Esophagus squamous epithelium (tissue), 4 donors: ENCODE measurements around the gene RNF135.

Source experiments
- POLR2A ChIP-seq, 4 donors: fragments of 450-650 bp; IDR thresholded peaks; one replicate each; pipeline ENCODE4 v1.6.1; 2017; ENCODE audit warnings: antibody characterized with exemption in 4 of 4, mild to moderate bottlenecking in 4 of 4, moderate library complexity in 3 of 4
- TF ChIP-seq, protein P1 (sequence below), 6 experiments: fragments of 450-650 bp in 4 of 6; fragments of 200-600 bp in 2 of 6; sonication (generic) in 2 of 6; IDR thresholded peaks; one replicate each; pipeline ENCODE4 v1.5.1; 2016 to 2019; ENCODE audit warnings: antibody characterized with exemption in 6 of 6, mild to moderate bottlenecking in 4 of 6, moderate library complexity in 4 of 6

DNA sequence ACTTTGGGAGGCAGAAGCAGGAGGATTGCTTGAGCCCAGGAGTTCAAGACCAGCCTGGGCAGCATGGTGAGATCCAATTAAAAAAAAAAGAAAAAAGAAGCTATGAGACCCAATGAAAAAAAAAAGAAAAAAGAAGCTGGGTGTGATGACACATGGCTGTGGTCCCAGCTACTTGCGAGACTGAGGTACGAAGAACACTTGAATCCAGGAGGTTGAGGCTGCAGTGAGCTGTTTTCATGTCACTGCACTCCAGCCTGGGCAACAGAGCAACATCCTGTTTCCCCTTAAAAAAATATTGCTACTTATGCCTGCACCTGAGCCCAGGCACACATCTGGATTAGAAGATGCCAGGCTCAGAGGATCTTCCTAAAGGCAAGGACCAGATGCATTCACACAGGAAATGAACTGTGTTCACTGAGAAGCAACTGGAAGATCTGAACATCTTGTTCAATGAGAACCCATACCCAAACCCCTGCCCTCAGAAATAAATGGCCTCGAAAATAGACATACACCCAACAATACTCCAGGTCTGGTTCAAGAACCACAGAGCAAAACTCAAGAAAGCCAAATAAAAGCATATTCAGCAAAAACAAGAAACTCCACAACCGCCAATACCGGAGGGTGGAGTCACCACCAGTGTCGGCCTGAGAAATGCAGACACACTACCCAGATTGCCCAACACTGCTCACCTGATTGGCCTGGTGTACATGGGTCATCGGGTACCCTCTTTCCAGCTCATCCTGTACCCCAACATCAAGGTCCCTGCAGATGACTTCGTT is 4.4 kb downstream of the RNF135 start:
- TF ChIP-seq POLR2A (IDR thresholded peaks at IDR 0.05) = no peak
- TF ChIP-seq, protein P1, sequence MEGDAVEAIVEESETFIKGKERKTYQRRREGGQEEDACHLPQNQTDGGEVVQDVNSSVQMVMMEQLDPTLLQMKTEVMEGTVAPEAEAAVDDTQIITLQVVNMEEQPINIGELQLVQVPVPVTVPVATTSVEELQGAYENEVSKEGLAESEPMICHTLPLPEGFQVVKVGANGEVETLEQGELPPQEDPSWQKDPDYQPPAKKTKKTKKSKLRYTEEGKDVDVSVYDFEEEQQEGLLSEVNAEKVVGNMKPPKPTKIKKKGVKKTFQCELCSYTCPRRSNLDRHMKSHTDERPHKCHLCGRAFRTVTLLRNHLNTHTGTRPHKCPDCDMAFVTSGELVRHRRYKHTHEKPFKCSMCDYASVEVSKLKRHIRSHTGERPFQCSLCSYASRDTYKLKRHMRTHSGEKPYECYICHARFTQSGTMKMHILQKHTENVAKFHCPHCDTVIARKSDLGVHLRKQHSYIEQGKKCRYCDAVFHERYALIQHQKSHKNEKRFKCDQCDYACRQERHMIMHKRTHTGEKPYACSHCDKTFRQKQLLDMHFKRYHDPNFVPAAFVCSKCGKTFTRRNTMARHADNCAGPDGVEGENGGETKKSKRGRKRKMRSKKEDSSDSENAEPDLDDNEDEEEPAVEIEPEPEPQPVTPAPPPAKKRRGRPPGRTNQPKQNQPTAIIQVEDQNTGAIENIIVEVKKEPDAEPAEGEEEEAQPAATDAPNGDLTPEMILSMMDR (IDR thresholded peaks at IDR 0.05) = no peak
